Fibroblast of lung (primary cell): Measurements from ENCODE around the gene TXNDC11.

Experiments
- EZH2 ChIP-seq: IDR thresholded peaks from 2 replicates; pipeline ENCODE4 v1.5.1; 2012; ENCODE audit warnings: low read length, control low read depth, mild to moderate bottlenecking; ENCODE audit errors: missing control alignments
- TF ChIP-seq, protein P1 (sequence below), 2 donors: IDR thresholded peaks in 1 of 2; conservative IDR thresholded peaks in 1 of 2; 1 replicate in 1 of 2; 2 replicates in 1 of 2; pipeline ENCODE4 v1.5.1; 2011 to 2012; ENCODE audit warnings: low read length in 2 of 2, control low read depth in 1 of 2, inconsistent platforms in 1 of 2, low read depth in 1 of 2, mild to moderate bottlenecking in 1 of 2

DNA sequence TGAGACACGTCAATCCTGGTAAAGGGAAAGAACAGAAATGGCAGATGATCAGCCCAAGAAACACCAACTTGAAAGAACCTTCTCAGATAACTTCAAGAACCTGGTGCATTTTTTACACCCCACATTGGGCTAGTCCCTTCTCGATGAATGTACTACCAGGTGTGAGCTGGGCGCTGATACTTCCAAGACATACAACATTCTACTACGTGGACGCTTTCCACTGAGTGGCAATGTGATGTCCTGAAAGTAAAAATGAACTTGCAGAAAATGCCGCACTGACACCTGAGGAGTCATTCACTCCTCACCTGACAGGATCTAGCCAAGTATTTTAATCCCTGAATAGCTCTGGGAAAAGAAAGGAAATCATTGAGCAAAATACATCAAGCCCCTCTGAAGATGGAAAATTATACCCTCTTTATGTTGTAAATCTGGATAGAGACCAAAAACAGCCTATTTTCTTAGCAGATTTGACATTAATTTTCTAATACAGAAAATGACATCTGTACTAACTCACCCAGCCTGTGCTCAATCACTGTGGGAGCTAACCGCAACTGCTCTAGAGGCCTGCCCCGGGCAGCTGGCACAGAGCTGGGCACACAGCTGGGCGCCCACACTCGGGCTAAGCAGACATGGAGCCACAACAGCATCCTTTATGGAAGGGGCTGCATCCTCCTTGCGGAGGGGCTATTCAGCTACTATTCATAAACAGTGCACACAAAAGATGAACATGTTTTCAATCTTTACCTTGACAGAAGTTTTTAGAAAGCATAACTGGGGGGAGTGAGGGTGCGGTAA lies 58.2 kb downstream of the TXNDC11 start:
- TF ChIP-seq, protein P1, sequence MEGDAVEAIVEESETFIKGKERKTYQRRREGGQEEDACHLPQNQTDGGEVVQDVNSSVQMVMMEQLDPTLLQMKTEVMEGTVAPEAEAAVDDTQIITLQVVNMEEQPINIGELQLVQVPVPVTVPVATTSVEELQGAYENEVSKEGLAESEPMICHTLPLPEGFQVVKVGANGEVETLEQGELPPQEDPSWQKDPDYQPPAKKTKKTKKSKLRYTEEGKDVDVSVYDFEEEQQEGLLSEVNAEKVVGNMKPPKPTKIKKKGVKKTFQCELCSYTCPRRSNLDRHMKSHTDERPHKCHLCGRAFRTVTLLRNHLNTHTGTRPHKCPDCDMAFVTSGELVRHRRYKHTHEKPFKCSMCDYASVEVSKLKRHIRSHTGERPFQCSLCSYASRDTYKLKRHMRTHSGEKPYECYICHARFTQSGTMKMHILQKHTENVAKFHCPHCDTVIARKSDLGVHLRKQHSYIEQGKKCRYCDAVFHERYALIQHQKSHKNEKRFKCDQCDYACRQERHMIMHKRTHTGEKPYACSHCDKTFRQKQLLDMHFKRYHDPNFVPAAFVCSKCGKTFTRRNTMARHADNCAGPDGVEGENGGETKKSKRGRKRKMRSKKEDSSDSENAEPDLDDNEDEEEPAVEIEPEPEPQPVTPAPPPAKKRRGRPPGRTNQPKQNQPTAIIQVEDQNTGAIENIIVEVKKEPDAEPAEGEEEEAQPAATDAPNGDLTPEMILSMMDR (conservative IDR thresholded peaks at IDR 0.05 in 1 of 2, IDR thresholded peaks at IDR 0.05 in 1 of 2; ENCODE audit: low read depth in 1 of 2, low read length in 2 of 2): no peak
- TF ChIP-seq EZH2: no peak
